Measurements from ENCODE around the gene GPATCH11. TPM values are rescaled to one million over a fixed set of nuclear protein-coding genes. Genes with fewer than 3 reads are reported as not detected.

Gene GPATCH11
- total RNA-seq: 3.6 and 10.6 TPM in 2 replicates

GRCh38 chr2:37083873-37084794 lies at the start of gene GPATCH11, which contains the start of gene HEATR5B:
TSS of gene GPATCH11 (plus strand) at chr2:37084518. CDS start at chr2:37088382, 3,864 bp downstream.
TSS of gene HEATR5B (minus strand) at chr2:37084372. CDS start at chr2:37083414, 958 bp downstream.

Other genes starting within 250 kb of the GPATCH11 start
- 13.1 and 17.7 TPM in 2 replicates for gene STRN, start 118.0 kb upstream of the GPATCH11 start, total RNA-seq
- gene HEATR5B, start 146 bp upstream of the GPATCH11 start, total RNA-seq: 18.7 and 28.4 TPM in 2 replicates
- gene EIF2AK2, start 72.5 kb downstream of the GPATCH11 start, total RNA-seq: 32.1 and 41.9 TPM in 2 replicates
- gene SULT6B1, start 104.2 kb downstream of the GPATCH11 start, total RNA-seq: not detected in 2 replicates
- gene CEBPZOS, start 112.0 kb downstream of the GPATCH11 start, total RNA-seq: 15.7 and 21.8 TPM in 2 replicates
- 37.1 and 54.0 TPM in 2 replicates for gene CEBPZ, start 147.1 kb downstream of the GPATCH11 start, total RNA-seq
- 12.9 and 19.5 TPM in 2 replicates for gene NDUFAF7, start 147.1 kb downstream of the GPATCH11 start, total RNA-seq
- gene PRKD3, start 240.3 kb downstream of the GPATCH11 start, total RNA-seq: 79.2 and 83.8 TPM in 2 replicates